Left colon (tissue), 2 donors: ENCODE data around the gene HJURP. TPM values are rescaled to one million over a fixed set of nuclear protein-coding genes. Genes with fewer than 3 reads are reported as not detected.

Experiments
- ATAC-seq: fragments of 200-7000 bp; cut with Tn5 transposase; one replicate; pipeline ENCODE4 v1.9.1; 2020; ENCODE audit warnings: mild to moderate bottlenecking, moderate library complexity
- DNase-seq, 2 donors: peaks; one replicate each; pipeline ENCODE4 v3.0.0-alpha.2; 2020
- intact Hi-C, 2 donors: fragments of 100-400 bp; cut with DNase I in 1 of 2; cut with micrococcal nuclease in 1 of 2; formaldehyde crosslinking; loops; one replicate each; pipeline versions ENCODE4 v1.11.2 to v1.14.0; 2022; cut with DNase I, micrococcal nuclease
- total RNA-seq, 2 donors: library from RNA; stranded (reverse); fragmentation: NEBNext Ultra II Directional; extraction: Animal tissue kit (Norgen Biotek cat#: 25700); gene quantifications; one replicate each; pipeline ENCODE4 v1.2.1, GENCODE V29; 2021
- donor health status: DM: no; HTN: no; CAD: no.
- donor health status: DM: yes; HTN: yes; CAD: no.

Gene HJURP
- total RNA-seq, 2 donors from 2014 or later, result 1.7 to 6.3 TPM

- ATAC-seq (peak; percentile 51), DNase-seq (no peak)
- intact Hi-C loops, result no loop called here
These were observed 36.2 kb downstream of the HJURP start for GRCh38 chr2:233817995-233818638.

DNA sequence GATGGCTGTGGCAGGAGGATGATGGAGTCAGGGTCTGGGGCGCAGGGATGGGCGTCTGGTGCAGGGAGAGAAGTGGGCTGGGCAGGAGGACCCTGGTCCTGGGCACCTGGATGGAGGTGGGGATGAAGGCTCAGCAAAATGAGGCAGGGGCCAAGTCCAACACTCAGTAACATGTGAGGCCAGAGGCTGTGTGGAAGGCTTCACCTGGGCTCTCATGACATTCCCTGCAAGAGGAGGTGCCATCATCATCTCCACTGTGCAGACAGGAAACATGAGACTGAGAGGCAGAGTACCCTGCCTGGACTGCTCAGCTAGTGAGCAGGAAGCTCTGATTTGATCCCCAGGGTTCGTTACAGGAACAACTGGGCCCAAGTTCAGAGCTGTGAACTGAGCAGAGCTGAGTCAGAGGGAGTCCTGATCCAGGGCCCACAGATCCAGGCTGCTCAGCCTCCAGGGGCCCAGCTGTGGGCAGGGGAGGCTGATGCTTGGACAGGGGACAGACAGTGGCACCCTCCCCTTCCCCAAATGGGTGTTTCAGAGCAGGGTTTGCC lies 36.9 kb downstream of the HJURP start:
- intact Hi-C loops, result no loop called here
- no peak for ATAC-seq
- DNase-seq, result no peak

DNA sequence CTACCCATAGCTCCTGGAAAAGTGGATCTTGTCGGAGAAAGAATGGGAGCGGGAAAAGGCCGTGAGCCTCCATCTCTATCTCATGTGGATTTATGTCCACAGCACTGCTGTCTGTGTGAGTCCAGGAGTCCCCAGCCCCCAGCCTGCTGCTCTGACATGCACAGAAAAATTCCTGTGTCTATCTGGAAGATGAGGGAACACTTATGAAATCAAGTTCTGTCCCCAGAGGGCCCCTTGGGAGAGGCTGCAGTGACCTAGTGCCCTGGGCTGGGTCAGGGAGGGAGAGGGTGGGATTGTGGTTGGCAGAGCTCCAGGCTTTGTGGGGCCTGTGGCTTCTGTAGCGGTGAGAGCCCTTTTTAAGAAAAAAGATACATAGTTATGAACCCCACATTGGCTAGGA lies 37.6 kb downstream of the HJURP start:
- DNase-seq (no peak), ATAC-seq (no peak)
- intact Hi-C loops, result no loop called here

DNA sequence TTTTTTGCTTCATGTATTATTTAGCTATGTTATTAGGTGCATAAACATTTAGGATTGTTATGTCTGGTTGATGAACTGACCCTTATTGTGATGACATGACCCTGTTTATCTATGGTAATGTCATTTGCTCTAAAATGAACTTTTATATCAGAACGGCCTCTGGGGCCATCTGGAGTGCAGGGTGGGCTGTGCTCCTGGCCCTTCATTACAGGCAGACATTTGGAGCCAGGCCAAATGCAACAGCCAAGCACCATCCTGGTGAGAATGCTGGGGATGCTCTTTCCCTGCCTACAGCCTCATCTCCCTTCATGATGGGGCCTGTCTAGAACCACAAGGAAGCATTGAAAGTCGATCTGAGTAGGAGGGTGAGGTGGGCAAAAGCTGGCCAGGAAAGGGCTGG lies 38.0 kb downstream of the HJURP start:
- DNase-seq, result no peak
- ATAC-seq, result no peak

DNA sequence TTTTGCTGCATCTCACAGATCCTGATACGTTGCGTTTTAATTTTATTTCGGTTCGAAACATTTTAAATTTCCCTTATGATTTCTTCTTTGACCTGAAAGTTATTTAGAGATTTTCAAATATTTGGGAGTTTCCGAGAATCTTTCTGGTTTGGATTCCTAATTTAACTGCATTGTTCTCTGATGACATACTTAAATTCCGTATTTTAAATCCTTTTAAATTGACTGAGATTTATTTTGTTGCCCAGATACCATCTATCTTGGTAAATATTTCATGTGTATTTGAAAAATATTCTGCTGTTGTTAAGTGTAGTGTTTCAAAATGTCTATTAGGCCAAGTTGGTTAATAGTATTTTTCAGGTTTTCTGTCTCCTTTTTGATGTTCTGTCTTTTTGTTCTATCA lies 38.5 kb downstream of the HJURP start:
- intact Hi-C loops, result no loop called here
- no peak for ATAC-seq
- DNase-seq, result no peak

More for the DNA sequence above, 38.0 kb downstream of the HJURP start:
- intact Hi-C loops, result no loop called here

DNA sequence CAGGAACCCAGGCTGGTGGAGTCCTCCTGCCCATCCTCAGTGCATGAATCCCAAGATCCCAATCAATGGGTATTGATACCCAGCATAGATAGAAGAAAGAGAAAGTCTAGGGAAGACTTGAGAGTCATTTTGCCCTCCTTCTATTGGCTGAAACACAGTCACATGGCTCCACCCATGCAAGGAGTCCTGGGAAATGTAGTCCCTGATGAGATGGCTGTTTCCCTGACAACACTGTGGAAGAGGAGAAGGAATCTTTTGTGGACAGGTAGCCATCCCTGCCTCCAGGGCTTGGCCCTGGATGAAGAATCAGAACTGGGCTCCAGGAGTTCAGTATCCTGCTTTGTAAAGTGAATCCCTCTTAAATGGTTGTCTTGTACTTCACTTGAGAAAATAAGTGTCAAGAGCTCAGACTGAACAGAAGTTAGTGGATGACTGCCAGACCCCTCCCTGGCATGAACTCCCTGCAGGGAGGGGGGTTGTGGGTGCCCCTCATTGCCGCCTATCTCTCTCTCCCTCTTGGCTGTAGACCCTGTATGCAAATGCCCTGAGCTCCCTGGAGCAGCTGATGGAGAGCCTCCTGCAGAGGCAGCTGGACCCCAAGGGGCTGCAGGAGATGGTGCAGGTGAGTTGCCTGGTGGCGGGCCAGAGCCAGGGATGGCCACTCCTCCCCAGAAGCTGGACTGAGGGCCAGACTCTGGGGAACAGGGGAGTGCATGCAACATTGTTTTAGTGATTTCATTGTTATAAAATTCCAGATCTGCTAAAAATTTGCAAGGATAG lies 40.1 kb downstream of the HJURP start:
- intact Hi-C loops, result no loop called here

GRCh38 chr2:233813236-233814055 lies 40.9 kb downstream of the HJURP start:
- DNase-seq, result no peak
- intact Hi-C loops, result no loop called here
- ATAC-seq, result no peak

More for the DNA sequence above, 40.1 kb downstream of the HJURP start:
- ATAC-seq (no peak), DNase-seq (no peak)

- intact Hi-C loops, result no loop called here
- no peak for ATAC-seq
- no peak for DNase-seq
These were observed 42.6 kb downstream of the HJURP start for GRCh38 chr2:233811732-233812131.

DNA sequence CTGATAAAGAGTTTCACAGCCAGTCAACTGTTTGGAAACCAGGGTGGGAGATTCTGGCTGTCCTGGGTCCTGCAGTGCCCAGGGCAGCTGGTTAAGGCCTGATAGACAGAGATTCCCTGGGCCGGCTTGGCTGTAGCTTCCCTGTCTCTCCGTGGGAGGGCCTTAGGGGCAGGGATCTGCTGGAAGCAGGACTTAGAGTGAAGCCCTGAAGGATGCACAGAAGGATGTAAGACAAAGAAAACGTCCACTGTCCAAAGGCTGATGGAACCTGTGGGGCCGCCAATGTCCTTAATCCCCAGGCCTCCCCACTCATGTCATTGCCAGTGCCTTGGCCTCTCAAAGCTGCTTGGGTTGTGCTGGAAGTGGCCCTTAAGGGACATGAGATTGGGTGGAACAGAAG lies 43.2 kb downstream of the HJURP start:
- intact Hi-C loops, result no loop called here
- DNase-seq (no peak), ATAC-seq (no peak)

DNA sequence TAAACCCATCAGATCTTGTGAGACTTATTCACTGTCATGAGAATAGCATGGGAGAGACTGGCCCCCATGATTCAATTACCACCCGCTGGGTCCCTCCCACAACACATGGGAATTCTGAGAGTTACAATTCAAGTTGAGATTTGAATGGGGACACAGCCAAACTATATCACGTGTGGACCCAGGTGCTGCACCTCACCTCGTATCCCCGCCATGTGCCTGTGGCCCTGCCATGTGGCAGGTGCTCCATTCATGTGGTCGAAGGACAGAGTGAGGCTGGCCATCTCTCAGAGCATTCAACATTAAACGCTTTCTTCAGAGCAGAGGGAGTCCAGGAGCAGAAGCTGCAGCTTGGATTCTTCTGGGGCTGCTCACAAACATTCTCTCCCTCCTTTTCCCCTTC lies 44.0 kb downstream of the HJURP start:
- intact Hi-C loops, result no loop called here
- DNase-seq (no peak), ATAC-seq (no peak)

DNA sequence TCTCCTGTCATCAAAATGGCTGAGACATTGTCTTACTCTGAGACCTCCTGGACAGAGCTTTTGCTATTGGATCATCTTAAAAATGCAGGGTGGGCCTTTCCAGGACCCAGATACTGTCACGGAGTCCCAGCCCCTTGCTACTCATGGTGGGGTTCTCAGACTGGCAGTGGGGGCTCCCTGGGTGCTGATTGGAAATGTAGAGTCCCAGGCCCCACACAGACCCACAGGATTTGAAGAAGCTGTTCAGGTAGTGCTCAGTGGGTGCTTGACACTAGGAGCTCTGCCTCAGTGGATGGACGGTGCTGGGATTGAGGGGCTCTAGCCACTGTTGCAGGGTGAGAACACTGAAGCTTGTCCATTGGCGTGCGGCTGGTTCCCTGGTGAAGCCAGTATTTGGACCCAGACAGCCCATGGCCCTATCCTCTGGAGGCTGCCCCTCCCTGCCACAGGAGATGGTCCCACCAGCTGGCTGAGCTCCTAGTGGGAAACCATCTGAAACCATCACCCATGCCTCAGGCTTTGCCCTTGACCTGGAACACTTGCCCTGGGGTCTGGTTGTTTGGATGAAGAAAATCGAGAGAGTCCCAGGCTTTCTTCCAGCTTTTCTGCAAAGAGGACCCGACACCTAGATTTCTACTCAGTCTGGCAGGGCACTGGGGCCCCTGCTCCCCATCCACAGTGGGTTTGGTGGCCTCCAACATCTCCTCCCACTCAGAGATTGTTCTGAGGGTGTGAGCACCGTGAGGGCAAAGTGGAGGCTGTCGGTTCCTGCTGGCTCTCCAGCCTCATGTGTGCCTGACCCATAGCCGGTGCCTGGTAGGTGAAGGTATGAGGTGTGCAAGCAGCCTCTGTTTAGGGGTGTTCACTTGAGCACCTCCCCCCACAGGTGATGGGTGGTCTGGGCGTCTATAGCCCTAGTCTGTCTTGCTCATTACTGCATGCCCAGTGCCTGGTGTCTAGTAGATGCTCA lies 46.1 kb downstream of the HJURP start:
- intact Hi-C loops, result no loop called here
- no peak for ATAC-seq
- no peak for DNase-seq

DNA sequence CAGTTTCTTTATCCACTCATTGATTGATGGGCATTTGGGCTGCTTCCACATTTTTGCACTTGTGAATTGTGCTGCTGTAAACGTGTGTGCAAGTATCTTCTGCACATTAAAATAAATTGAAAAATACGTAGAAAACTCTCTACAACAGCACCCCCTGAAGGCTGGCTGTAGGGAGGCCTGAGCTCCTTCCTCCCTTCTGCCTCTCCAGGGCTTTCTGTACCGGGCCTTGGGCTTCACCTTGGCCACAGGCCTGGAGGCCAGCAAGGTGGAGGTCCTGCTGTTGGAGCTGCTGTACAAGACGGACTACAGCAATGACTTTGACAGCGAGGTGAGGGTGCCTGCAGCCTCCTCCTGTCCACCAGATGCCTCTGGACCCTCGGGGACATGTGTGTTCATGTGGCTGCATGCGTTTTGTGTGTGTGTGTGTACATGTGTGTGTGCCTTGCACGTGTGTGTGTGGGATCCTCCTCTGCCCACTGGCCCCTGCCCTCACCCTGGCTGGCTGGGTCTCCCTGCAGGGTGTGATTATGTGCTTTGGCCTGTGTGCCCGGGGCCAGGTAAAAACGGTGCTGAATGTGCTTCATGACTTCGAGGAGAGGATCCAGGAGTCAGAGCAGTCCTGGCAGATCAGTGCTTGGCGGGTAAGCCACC lies 47.0 kb downstream of the HJURP start:
- intact Hi-C loops, result no loop called here
- DNase-seq (no peak), ATAC-seq (no peak)

DNA sequence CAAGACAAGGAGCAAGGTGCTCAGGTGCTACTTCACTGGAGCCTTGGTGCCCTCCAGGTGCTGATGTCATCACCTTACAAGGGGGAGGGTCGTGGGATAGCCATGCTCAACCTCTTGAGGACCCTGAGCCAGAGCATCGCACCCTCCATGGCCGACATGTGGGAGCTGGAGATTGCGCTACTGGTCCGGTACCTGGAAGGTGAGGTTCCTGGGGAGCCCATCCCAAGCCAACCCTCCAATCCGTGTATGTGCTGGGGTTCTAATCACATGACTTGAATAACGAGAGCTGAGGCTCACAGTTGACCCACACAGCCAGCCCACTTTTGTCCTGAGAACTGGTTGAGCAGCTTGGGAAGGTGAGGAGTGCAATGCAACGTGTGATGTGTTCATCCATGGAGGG lies 50.3 kb downstream of the HJURP start:
- no peak for ATAC-seq
- intact Hi-C loops, result no loop called here
- DNase-seq, result no peak

DNA sequence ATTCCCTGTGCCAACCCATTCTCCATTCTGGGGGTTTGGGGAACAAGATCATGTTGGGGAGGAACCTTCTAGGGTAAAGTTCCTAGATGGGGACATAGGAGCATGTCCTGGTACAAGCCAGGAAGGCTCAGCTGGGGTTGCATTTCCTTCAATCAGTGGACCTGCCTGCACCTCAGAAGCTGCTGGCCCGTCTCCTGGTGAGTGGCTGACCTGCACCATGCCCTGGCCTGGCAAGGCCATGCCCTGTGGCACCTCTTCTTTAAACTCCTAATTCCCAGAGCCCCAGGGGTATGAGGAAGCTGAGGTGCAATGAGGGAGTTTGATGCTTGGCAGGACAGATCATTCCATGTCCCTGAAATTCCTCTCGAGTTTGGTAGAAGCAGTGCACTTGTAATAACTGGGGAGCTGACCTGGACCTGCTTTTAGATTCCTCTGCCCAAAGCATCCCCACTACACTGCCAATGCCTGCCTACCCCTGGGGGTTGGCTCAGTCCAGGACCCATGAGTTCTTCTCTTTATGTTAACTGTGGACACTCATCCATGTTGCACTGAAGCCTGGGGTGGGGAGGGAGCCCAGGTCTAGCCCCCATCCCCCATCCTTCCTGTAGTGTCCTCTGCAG lies 50.9 kb downstream of the HJURP start:
- no peak for ATAC-seq
- intact Hi-C loops, result no loop called here
- no peak for DNase-seq

DNA sequence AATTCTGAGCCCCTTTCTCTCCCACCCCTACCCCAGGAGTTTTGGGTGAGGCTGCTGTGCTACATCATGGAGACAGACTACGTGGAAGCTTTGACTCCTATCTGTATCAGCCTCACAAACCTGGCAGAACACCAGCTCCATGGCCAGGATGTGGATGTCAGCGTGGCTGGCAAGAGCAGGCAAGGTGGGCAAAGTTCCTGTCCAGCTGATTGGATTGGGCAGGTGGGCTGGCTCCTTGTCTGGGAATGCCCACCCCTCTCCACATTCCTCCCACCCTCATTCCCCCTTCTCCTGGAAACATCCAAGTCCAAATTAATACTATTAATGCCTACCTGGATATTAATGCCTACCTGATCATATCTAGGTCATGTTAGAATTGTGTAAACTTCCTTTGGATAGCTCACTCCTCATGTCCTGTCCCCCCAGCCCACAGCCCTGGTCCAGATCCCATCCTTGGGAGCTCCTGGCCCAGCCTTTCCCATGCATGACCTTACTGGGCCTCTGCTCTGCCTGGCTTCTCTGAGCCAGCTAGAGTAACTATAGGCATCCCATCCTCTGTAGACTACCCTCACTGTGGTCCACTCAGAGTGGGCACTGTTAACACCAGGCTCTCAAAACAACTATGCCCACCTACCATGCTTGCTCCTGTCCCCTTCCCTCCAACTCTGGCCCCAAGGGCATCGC lies 52.1 kb downstream of the HJURP start:
- intact Hi-C loops, result no loop called here
- DNase-seq (no peak), ATAC-seq (no peak)

DNA sequence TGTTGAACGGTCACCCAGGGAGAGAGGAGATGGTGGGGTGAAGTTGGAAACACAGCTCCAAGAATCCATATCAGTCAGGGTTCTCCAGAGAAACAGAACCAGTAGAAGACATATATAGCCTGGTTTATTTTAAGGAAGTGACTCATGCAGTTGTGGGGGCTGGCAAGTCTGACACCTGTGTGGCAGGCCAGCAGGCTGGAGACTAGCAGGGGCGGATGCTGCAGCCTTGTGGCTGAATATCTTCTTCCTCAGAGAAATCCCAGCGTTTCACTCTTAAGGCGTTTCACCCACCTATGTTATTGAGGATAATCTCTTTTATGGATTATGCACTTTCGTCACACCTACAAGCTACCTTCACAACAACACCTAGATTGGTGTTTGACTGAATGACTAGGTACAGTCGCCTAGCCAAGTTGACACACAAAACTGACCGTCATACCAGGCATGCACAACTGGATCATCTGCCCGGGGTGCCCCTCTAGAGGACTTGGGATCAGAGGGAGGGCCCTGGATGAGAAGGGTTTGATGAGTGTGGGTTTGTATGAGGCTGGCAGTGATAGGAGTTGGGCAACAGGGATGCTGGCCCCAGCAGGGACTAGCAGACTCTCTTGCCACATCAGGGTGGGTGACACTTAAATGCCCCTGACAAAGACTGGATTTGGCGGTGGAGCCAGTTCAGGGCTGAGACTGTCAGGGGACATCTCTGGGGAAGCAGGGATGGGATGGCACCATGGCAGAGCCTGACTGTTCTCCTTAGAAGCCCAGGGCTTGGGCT lies 52.8 kb downstream of the HJURP start:
- ATAC-seq, result no peak

More for the DNA sequence above, 52.8 kb downstream of the HJURP start:
- DNase-seq, result no peak
- intact Hi-C loops, result no loop called here
